ENCODE data around the gene CAPZB. TPM values are rescaled to one million over a fixed set of nuclear protein-coding genes. Genes with fewer than 3 reads are reported as not detected.

The CAPZB gene
- total RNA-seq, 1 experiment from 2014 or later = 141 TPM

GRCh38 chr1:19429611-19430010, 55.7 kb downstream of the CAPZB start:
- DNase-seq (ENCODE audit: low read depth) = peak; percentile 61

DNA sequence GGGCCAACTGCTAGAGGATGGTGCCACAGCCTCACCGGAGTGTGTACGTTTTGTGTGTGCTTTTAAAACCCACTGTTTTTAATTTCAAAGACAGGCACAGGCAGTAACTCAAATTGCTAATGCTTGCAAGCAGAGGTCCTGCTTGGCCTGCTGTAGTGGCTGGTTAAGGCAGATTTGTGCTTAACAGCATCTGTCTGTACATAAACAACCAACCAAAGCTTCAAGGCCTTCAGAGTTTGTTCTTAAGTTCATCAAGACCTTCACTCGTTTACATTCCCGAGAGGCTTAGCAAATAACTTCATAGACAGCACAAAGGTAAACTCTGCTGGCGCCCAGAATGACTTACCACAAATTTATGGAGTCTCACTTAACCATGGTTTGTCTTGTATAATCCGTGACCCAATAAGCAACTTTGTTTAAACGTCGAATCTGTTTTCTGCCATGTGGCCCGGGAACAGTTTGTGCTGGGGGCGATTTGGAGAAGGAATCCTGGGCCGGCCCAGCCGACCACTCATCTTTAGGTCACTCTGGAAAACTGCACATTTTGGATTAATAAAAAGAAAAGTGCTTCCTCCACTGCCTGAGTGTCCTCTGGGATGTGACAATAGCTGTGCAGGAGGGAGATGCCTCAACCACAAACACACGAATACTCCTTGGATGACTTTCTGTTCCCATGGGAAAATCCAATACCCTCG, 58.1 kb downstream of the CAPZB start:
- DNase-seq (ENCODE audit: low read depth) = no peak

GRCh38 chr1:19426294-19427086, 58.8 kb downstream of the CAPZB start:
- no peak for DNase-seq (ENCODE audit: low read depth)

DNA sequence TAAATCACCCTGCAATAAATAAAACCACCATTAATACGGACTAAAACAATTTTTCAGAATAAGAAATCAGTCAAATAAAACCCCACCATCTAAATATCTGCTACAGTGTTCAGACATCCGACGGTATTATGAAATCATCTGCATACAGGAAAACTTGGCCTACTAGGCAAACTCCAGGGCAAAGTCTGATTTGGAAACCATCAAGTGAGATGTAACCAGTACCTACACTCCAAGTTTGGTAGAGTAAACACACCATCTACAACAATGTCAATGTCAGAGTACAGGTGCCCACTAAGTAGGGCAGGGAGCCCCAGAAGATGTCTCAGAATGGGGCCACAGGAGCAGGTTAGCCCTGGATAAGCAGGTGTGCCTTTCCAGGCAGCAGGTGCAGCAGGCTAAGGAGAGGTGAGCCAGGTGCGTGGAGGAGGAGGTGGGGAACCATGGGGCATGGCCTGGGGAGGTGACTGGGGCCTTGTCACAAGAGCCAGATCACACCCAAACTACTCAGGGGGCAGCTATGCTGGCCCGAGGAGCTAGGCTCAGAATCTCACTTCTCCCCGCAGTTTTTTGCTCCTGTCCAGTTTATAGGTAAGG, 59.6 kb downstream of the CAPZB start:
- DNase-seq (ENCODE audit: low read depth) = no peak

DNA sequence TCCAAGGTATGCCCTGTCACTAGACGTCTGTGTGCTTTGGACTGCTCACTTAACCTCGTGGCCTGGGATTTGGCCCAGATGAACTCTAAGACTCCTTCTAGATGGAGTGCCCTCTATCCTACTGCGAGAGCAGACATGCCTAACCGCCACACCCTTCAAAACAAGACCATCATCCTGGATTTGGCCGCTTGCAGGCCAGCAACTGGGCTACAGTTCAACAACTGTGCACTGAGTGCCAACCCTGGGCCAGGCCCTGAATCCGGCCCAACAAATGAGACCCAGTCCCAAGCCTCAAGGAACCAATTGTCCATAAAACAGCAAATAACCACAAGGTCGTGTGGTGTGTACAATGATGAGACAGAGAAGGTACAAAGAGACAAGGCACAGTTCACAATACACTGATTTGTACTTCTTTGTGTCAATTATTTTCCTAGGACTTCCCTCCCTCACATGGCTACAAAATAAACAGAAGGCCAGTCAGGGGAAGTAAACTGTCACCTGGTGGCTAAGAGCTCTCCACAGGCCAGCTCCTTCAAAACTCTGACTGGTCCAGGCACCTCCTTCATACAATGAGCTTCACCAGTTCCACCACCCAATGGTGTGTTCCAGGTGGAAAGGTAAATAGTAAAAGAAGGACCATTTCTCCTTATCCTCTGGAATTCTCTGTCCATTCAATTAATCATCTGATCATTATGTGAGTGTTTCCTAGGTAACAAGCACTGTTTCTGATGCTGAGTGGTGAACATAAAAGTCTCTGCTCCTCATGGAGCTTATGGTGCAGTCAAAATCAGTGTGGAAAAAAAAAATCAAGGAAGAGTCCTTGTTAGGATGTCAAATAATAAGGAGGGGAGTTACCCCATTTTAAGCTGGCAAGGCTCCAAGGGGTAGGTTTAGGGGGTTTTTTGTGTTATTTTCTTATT, 60.4 kb downstream of the CAPZB start:
- no peak for DNase-seq (ENCODE audit: low read depth)

- no peak for DNase-seq (ENCODE audit: low read depth)
These were observed 62.2 kb downstream of the CAPZB start for GRCh38 chr1:19423130-19423529.

DNA sequence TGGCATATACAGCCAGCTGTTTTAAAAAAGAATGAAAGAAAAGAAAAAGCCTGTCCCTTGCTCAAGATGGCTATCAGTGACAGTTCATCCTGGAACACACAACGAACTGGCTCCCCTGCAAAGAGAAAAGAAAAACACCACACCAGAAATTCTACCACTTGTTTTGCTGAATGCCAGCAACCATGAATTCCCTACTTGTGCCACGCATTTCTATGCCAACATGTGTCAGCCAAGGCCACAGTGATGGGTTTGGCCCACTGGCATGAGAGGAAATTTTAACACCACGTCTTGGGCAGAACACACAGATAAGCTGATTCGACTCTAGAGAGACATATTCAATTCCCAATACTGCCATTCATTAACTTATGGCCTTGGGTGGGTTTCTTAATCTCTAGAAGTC, 64.0 kb downstream of the CAPZB start:
- no peak for DNase-seq (ENCODE audit: low read depth)

GRCh38 chr1:19420606-19421005, 64.7 kb downstream of the CAPZB start:
- no peak for DNase-seq (ENCODE audit: low read depth)

GRCh38 chr1:19419691-19420090, 65.6 kb downstream of the CAPZB start:
- no peak for DNase-seq (ENCODE audit: low read depth)

- no peak for DNase-seq (ENCODE audit: low read depth)
These were observed 66.8 kb downstream of the CAPZB start for GRCh38 chr1:19418503-19418971.

DNA sequence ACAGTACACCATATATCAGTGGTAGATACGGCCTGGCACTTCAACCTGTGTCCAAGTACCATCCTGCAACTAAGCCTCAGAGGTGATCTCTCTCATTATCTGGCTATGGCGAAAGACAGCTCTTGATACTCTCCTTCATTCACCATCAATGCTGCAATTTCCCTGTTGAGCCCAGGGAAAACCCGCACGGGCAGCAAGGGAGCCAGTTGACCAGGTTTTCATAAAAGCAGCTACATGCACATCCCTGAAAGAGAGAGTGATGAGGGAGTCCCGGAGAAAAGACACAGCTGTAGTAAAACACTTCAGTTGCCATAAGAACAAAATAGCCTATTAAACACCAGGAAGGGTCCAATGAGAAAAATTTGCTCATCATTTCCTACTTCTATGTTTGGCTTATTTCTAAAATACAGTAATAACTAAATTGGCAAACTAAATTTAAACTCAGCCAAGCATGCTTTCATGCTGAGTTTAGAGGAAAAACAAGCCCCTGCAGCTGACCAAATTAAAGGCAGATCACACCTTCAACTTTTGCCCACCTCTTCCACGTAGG, 68.3 kb downstream of the CAPZB start:
- no peak for DNase-seq (ENCODE audit: low read depth)

DNA sequence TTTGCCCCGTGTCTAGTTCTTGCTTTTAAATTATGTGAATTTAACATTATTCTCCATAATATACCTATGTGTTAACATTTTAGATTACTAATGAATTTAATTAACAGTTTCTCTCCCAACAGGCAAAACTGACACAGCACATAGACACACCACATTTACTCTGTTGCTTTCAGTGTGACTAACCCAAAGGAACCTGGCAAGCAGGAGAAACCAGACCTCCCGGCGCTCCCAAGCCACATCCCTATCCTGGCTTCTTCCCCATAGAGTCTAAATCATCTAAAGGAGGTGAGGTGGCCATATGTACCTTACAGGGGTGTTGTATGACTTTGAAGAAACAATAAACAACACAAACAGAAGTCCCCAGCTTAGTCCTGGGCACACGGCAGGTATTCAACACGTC, 69.2 kb downstream of the CAPZB start:
- no peak for DNase-seq (ENCODE audit: low read depth)

GRCh38 chr1:19414515-19415121, 70.7 kb downstream of the CAPZB start:
- DNase-seq (ENCODE audit: low read depth) = no peak

DNA sequence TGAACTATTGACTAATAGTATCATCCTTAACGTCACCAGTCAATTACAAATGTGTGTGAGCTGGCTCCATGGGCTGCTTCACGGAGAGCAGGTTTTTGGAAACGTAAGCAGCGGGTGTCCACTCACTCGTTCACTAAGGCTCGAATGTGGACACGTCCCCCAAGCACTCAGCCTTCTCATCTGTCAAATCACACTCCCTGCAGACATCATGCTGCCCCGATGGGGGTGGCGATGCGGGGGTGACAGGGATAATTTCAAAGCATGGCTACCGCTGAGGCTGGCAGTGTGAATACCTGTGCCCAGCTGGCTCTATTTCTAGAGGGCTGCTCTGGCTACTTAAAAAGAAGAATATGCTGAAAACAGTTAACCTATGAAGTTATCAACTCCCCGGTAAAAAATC, 71.3 kb downstream of the CAPZB start:
- no peak for DNase-seq (ENCODE audit: low read depth)

GRCh38 chr1:19412654-19413053, 72.7 kb downstream of the CAPZB start:
- DNase-seq (ENCODE audit: low read depth) = no peak

DNA sequence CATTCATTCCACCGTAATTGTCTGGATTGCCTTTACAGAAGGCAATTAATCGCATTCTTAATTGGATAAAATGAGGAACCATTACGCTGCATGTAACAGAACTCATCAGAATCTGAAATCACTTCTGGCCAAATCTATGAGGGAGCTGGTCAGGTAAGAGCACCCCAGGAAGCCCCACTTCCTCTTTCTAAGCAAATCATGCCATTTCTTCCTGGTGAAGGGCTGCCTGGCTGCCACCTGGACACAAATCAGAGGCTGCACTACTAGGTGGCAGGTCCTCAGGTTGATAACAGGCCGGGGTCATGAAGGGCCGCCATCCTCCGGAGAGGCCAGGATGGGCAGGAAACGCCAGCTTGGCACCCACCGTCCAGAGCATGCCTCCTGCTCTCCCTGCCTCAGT, 73.7 kb downstream of the CAPZB start:
- no peak for DNase-seq (ENCODE audit: low read depth)

DNA sequence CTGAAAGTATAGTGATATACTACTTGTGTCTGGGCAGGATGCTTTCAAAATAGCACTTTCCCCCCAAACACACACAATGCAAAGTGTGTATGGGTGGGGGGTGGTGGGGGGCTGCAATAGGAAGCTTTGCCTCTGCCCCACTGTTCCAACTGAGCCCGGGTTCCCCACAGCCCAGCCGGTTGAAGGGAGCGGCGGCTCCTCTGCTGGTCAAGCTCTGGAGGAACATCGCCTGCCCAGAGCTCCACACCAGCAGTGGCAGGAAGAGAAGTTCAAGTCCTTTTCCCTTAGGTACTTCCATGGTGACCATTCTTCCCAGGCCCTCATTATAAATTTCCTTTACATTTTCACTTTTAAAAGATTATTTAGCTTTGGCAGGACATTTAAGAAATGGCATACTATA, 74.9 kb downstream of the CAPZB start:
- DNase-seq (ENCODE audit: low read depth) = no peak

- DNase-seq (ENCODE audit: low read depth) = no peak
These were observed 75.6 kb downstream of the CAPZB start for GRCh38 chr1:19409477-19410341.

- no peak for DNase-seq (ENCODE audit: low read depth)
These were observed 77.7 kb downstream of the CAPZB start for GRCh38 chr1:19407494-19408096.

DNA sequence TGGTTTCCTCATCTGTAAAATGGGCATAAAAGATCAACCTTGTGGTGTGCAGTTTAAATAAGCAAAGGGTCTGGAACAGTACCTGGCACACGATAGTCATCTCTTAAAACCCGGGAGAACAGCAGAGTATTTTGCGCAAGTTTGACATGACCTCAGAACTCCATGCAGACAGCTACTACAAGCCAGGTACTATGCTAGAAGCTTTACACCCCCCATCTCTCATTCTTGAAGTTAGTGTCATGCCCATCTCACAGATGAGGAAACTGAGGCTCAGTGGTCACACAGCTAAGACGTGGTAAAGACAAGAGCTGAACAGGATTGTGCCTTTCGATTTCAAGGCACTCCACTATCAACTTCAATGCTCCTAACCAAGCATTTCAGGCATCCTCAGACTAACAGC, 78.7 kb downstream of the CAPZB start:
- no peak for DNase-seq (ENCODE audit: low read depth)

Measured in Daoy (cell line).